CD4-positive, alpha-beta T cell treated with Interleukin-1 beta for 1 hour (primary cell): ENCODE results near the gene AATF.
A peak's percentile ranks its signal among the peaks of the same experiment; 100 is the strongest.

Experiments
- DNase-seq, 2 donors: peaks; one replicate each; pipeline ENCODE4 v3.0.0-alpha.2; 2020 to 2022

Gene AATF

GRCh38 chr17:36948717-36949460 is at the start of gene AATF:
Gene AATF (plus strand): TSS chr17:36948954. CDS start chr17:36949126, 172 bp downstream.
- DNase-seq = peak; percentile 96 to 97

GRCh38 chr17:36899250-36900159 is 49.2 kb upstream of the AATF start:
- DNase-seq = no peak

GRCh38 chr17:36900160-36900512 is 48.6 kb upstream of the AATF start:
- DNase-seq = no peak

GRCh38 chr17:36901506-36901905 is 47.2 kb upstream of the AATF start:
- no peak for DNase-seq

GRCh38 chr17:36907407-36907806 is 41.3 kb upstream of the AATF start:
- DNase-seq = no peak

GRCh38 chr17:36910513-36910912 is 38.2 kb upstream of the AATF start:
- no peak for DNase-seq

GRCh38 chr17:36911001-36911400 is 37.8 kb upstream of the AATF start:
- no peak for DNase-seq

GRCh38 chr17:36913132-36913531 is 35.6 kb upstream of the AATF start:
- DNase-seq = no peak

- DNase-seq = no peak
Measured at GRCh38 chr17:36918211-36918691, 30.5 kb upstream of the AATF start.

- DNase-seq = no peak
Measured at GRCh38 chr17:36919407-36919968, 29.3 kb upstream of the AATF start.

- no peak for DNase-seq
Measured at GRCh38 chr17:36920032-36921005, 28.4 kb upstream of the AATF start.

- no peak for DNase-seq
Measured at GRCh38 chr17:36921095-36921851, 27.5 kb upstream of the AATF start.

GRCh38 chr17:36922175-36922574 is 26.6 kb upstream of the AATF start:
- DNase-seq = no peak

GRCh38 chr17:36923814-36924221 is 24.9 kb upstream of the AATF start:
- no peak for DNase-seq

- no peak for DNase-seq
Measured at GRCh38 chr17:36926226-36926625, 22.5 kb upstream of the AATF start.

GRCh38 chr17:36926701-36927100 is 22.1 kb upstream of the AATF start:
- DNase-seq = no peak

- no peak for DNase-seq
Measured at GRCh38 chr17:36928471-36929345, 20.0 kb upstream of the AATF start.

GRCh38 chr17:36929851-36930582 is 18.7 kb upstream of the AATF start:
- DNase-seq = no peak

GRCh38 chr17:36930583-36930900 is 18.2 kb upstream of the AATF start:
- no peak for DNase-seq

- DNase-seq = no peak
Measured at GRCh38 chr17:36931096-36931696, 17.6 kb upstream of the AATF start.
